ENCODE results near the gene WDR86.

Gene WDR86

DNA sequence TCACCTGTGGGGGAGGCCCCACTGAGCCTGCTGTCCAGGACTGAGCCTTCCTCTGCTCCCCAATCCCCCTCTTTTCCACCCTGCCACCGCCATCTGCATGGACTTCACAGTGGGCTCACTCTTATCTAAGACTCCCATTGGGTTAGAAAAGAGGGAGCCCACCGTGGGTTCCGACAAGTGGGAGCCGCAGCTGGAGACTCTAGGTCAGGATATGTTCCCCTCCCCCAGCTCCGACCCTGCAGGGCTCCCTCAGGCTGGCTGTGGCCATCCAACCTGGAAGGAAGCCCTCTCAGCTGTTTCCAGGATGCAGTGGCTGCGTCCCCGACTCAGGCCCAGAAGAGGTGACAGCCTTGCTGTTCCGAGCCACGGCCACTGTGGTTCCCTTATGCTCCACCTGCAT lies 4.8 kb downstream of the WDR86 start:
- H3K4me3 ChIP-seq (ENCODE audit: low read depth, low read length): no peak overlapping the region
- no peak for DNase-seq (ENCODE audit: low read depth)
- no peak for TF ChIP-seq CTCF (conservative IDR thresholded peaks at IDR 0.05; ENCODE audit: low read depth, low read length)

- DNase-seq (ENCODE audit: low read depth): peak; percentile 75
- no peak overlapping the region for H3K4me3 ChIP-seq (ENCODE audit: low read depth, low read length)
- TF ChIP-seq CTCF (conservative IDR thresholded peaks at IDR 0.05; ENCODE audit: low read depth, low read length): no peak
Observed at GRCh38 chr7:151404216-151405011, 5.4 kb downstream of the WDR86 start.

GRCh38 chr7:151403764-151404163 lies 6.1 kb downstream of the WDR86 start:
- no peak overlapping the region for H3K4me3 ChIP-seq (ENCODE audit: low read depth, low read length)
- TF ChIP-seq CTCF (conservative IDR thresholded peaks at IDR 0.05; ENCODE audit: low read depth, low read length): no peak
- DNase-seq (ENCODE audit: low read depth): peak; percentile 30

DNA sequence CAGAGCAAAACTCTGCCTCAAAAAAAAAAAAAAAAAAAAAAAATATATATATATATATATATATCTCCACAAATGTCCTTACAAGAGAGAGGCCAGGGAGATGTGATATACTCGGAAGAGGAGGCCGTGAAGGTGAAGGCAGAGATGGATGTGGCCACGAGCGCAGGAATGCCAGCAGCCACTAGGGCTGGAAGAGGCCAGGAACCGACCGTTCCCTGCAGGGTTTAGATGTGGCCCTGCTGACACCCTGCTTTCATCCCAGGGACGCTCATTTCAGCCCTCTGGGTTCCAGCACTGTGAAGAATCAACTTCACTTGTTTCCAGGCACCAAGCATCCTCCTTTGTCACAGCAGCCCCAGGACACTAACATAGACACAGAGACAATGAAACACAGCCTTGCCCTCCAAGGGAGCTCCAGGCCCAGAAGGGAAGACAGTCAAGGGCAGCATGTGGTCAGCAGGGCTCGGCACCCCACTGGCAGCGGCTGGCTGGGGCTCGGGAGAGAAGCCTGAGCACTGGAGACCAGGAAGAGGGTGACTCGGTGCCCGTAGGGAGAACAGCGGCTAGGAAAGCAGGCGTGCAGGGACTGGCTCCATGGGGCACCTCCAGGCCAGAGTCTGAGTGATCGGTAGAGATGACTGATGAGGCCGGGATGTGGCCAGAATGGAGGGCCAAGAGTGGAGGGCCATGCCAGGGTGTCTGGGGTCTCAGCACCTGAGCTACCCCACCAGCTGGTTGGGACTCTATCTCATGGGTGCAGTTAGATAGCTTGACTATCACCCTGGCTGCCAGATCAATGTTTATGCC lies 7.6 kb downstream of the WDR86 start:
- TF ChIP-seq CTCF (conservative IDR thresholded peaks at IDR 0.05; ENCODE audit: low read depth, low read length): peak; percentile 13
- H3K4me3 ChIP-seq (ENCODE audit: low read depth, low read length): no peak overlapping the region
- no peak for DNase-seq (ENCODE audit: low read depth)

DNA sequence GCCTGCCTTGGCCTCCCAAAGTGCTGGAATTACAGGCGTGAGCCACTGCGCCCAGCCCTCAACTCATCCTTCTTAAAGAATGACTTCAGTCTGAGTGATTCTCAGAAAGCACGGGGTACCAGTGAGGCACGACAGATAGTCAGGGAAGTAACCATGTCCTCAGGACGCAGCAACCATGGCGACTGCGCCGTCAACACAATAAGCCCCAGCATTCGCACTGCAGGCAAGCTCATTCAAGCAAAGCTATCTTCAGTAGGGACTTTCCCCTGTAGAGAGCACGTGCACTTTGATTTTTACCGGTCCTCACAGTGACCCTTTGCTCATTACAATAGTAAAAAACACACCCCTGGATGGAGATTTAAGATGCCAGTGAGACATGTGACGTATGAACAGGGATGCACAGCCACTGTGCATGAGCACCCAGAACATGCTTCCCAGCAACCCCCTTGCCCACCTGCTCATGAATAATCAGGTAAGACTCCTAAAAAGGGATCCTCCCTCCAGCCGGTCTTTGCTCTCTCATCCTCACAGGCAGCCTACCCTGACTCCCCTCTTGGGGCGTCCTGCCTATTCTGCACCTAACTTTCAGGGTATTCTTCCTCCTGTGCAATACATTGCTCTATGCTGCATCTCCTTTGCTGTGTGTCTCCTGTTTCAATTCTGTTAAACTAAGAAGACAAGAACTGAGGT lies 9.1 kb downstream of the WDR86 start:
- no peak for TF ChIP-seq CTCF (conservative IDR thresholded peaks at IDR 0.05; ENCODE audit: low read depth, low read length)
- H3K4me3 ChIP-seq (ENCODE audit: low read depth, low read length): no peak overlapping the region
- DNase-seq (ENCODE audit: low read depth): no peak

DNA sequence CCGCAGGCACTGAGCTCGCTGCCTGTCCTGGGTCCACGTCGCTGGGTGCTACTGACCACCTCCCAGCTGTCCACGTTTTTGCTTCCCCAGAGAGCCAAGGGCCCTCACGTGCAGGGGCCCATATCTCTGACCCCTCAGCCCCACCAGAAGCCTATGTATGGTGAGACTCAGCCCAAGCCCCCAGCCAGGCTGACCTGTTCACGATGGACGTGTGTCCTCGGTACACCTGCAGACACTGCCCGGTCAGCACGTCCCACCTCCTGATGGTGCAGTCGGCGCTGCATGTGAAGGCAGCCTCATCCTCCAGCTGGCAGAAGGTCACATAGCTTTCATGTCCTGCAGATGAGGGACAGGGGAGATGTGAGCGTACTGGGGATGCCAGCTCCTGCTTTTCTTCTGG lies 9.9 kb downstream of the WDR86 start:
- no peak for DNase-seq (ENCODE audit: low read depth)
- no peak overlapping the region for H3K4me3 ChIP-seq (ENCODE audit: low read depth, low read length)
- TF ChIP-seq CTCF (conservative IDR thresholded peaks at IDR 0.05; ENCODE audit: low read depth, low read length): no peak
